NCI-H2081 treated with DMSO at 0.1 percent for 48 hours (cell line): ENCODE results near the gene TSPAN12.
"Not testable (repeated sequence)": the region's sequence is repeated elsewhere in the genome, so short reads cannot be mapped to it uniquely, and the experiment has no call there.

Experiments
- DNase-seq: peaks from one replicate; lab custom pipeline; 2025; lab: John Stamatoyannopoulos, UW

TSPAN12 gene

DNA sequence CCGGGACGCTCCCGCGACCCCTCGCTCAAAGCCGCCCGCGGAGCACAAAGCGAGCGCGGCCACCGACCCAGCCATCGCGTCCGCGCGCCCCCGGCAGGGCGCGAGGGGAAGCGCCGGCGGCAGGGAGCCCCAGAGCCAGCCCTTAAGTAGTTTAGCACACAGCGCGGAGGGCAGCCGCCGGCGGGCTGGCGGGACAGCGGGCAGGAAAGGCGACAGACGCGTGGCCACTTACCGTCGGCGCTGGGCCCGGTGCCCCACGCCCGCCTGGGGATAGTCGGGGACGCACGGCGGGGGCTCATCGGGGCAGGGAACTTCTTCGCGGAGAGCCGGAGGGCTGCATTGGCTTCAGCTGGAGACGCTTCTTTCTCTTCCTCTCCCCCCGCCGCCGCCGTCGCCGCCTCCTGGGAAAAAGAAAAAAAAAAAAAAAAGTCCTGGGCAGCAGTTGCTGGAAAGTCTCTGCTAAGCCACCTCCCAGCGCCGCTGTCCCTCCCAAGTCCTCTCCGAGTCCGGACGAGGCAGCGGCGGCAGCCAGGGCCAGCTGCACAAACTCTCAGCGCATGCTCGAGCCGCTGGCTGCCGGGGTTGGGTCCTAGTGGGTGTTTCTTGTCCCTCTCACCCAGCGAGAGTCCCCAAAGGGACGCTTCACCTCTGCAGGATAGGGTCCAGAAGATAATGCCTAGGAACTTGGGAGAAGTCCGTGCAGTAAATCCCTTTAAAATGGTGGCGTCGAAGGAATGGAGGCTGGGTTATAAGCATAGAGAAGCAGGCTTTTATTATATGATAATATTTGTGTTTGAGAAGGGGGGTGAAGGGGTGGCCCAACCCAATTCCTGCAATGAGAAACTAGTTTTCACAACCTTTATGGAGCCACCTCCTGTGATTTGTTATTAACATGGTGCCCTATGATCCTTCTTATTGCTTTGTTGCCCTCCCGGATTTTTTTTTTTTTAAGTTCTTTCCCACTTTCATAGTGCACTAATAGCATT is at the start of gene TSPAN12:
TSS of gene TSPAN12 (minus strand) at position 557 of the 986 bp plus-strand sequence. CDS start 1,381 bp downstream, outside the sequence.
- DNase-seq, result peak; percentile 36

GRCh38 chr7:120898715-120899499 is 41.0 kb upstream of the TSPAN12 start:
- no peak for DNase-seq

DNA sequence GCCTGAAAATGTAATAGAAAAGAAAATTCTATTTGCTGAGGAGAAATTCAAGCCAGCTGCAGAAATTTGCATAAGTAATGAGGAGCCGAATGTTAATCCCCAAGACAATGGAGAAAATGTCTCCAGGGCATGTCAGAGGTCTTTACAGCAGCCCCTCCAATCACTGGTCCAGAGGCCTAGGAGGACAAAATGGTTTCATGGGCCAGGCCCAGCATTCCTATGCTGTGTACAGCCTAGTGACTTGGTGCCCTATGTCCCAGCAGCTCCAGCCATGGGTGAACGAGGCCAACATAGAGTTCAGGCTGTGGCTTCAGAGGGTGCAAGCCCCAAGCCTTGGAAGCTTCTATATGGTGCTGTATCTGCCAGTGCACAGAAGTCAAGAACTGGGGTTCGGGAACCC is 37.3 kb upstream of the TSPAN12 start:
- DNase-seq, result not testable (repeated sequence)

GRCh38 chr7:120885602-120886001 is 27.7 kb upstream of the TSPAN12 start:
- DNase-seq, result not testable (repeated sequence)

- no peak for DNase-seq
Measured at GRCh38 chr7:120877701-120878100, 19.8 kb upstream of the TSPAN12 start.

DNA sequence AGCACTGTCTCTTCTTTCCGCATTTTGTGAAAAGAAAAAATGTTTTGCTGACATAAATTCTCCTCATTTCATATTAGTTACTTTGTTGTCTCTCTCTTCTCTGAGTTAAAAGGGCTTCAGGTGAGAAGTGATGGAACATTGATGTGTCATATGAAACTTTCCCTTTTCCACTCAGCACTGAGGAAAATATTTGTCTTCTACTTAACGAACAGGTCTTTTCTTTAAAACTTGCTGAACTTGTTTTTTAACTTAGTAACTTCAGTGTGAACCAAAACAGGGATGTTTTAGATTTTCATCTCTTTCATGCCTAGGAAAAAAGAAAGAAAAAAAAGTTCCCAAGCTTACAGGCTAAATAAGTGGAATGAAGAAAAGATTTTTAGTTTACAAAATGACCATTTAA is 19.0 kb upstream of the TSPAN12 start:
- DNase-seq, result no peak

GRCh38 chr7:120874722-120875121 is 16.8 kb upstream of the TSPAN12 start:
- DNase-seq, result no peak

- no peak for DNase-seq
Measured at GRCh38 chr7:120874016-120874415, 16.1 kb upstream of the TSPAN12 start.

- DNase-seq, result no peak
Measured at GRCh38 chr7:120873401-120873800, 15.5 kb upstream of the TSPAN12 start.

DNA sequence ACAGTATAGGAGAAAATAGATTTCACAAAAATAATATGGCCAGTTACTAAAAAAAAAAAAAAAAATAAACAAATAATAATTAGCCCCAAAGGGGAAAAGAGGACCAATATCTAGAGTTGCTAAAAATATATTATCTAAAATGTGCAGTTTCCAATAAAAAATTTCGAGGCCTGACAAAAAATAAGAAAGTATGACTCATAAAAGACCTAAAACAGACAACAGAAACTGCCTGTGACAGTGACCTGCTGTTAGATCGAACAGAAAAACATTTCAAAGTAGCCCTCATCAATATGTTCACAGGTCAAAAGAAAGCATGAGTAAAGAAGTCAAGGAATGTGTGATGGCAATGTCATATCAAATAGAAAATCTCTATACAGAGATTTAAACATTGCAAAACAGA is 11.8 kb upstream of the TSPAN12 start:
- no peak for DNase-seq

DNA sequence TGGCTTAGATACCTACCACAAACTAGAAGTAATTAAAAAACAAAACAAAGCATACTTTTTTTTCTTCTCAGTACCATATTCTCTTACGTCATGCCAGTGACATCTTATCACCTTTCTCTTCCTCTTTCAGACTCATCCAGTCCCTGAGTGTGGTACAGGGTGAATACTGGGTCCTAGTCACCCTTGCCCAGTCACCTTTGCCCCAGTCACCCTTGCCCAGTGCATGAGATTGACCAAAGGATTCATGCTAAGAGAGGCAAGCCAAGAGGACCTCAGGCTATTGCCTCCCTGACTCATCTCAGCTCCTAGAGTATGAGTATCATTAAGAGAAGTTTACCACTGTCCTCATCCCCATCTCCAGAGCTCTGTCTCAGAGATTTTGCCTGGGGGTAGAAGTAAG is 10.0 kb upstream of the TSPAN12 start:
- no peak for DNase-seq

- no peak for DNase-seq
Measured at GRCh38 chr7:120865191-120865981, 7.4 kb upstream of the TSPAN12 start.

- DNase-seq, result no peak
Measured at GRCh38 chr7:120864141-120864900, 6.4 kb upstream of the TSPAN12 start.

DNA sequence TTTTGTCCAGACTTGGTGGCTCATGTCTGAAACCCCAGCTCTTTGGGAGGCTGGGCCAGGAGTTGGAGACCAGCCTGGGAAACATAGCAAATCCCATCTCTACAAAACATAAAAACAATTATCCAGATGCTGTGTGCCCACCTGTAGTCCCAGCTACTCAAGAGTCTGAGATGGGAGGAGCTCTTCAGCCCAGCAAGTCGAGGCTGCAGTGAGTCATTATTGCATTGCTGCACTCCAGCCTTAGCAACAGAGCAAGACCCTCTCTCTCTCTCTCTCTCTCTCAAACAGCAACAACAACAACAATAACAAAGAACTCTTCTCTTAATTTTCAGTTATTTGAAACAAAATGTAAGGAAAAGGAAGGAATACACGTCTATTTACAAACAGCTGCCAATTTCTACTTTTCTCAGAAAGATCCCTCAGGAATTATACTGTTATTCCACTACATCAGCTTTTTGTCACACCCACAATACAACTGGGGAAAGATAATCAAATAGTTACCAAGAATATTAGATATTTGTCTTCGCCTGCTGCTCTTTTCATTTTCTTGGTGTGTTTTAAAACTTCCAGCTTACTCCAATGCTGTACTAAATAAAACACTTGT is 5.1 kb upstream of the TSPAN12 start:
- DNase-seq, result no peak

- no peak for DNase-seq
Measured at GRCh38 chr7:120860156-120860555, 2.2 kb upstream of the TSPAN12 start.

DNA sequence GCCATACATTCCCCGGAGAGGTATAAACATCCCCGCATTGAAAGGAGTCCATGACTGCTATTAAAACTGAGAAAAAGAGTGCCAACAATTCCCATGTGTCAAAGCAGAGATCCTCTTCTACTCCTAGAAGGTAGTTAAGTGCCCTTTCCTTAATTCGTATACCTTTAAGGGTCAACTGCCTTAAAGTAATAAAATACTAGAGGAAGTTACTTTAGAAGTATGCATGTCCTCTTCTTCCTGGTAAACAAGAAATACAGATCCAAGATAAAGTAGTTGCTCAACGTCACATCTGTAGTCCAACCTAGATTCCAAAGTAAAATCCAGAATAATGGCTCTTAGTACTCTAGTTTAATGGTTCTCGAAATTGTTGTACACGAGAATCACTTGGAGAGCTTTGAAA is 1.5 kb upstream of the TSPAN12 start:
- DNase-seq, result no peak

GRCh38 chr7:120856621-120857352 is 1.2 kb downstream of the TSPAN12 start:
- no peak for DNase-seq

DNA sequence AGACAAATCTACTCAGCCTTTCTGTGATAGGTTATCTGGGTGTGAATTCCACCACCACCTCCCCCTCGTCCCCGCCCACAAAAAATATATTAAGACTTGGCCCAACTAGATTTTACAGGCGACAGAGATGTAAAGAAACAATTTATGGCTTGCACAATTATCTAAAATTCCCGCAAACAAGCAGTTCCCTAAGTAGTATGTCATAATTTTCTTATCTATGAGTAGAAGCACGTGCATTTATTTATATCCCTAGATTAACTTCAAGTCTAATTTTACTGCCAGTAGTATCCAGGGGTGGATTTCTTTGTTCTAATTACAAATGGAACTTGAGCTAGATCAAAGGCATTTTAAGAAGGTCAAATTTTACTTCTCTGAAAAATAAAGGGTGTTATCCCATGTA is 1.7 kb downstream of the TSPAN12 start:
- DNase-seq, result no peak

DNA sequence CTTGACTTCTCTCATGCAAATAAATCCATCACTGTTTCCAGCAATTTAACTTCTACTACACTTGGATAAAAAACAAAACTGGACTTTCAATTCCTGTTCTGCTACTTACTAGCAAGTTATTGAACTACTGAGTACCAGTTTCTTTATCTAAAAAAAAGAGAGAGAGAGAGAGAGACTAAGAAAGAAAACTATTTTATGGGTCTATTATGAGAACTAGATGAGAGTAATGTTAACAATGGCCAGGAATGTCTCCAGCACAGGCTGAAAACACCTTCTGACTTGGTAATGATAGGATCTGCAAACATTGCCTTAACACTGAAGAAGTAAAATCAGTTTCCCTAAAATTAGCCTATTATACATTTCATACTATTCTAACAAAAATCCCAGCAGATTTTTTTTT is 5.2 kb downstream of the TSPAN12 start:
- no peak for DNase-seq

DNA sequence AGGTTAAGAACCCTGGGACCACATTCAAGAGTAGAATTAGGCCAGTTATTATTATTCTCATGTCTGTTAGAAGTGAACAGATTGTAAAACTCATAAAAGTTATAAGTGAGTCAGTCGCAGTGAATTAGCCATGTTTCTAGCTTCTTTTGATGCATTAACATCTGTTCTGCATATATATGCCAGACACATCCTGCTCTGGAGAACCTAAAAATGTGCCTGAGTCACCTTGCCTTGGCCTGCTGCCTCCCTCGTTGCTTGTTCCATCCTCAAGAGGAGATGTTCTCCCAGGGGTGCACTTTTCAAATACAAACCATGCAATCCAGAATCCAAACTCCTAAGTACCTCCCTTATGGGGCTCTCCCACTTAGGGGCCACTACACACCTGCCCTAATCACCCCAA is 14.8 kb downstream of the TSPAN12 start:
- DNase-seq, result no peak
